Testis (tissue), 2 donors: Measurements from ENCODE around the gene VIL1.

Experiments used
- CTCF ChIP-seq, 3 experiments: fragments of 450-650 bp in 2 of 3; fragments of 200-600 bp in 1 of 3; sonication (generic) in 1 of 3; IDR thresholded peaks; one replicate each; pipeline ENCODE4 v1.5.1; 2016 to 2019; ENCODE audit warnings: antibody characterized with exemption in 3 of 3, mild to moderate bottlenecking in 2 of 3, moderate library complexity in 1 of 3
- POLR2A ChIP-seq: fragments of 450-650 bp; IDR thresholded peaks from one replicate; pipeline ENCODE4 v1.6.1; 2017; ENCODE audit warnings: antibody characterized with exemption, mild to moderate bottlenecking, moderate library complexity

- TF ChIP-seq CTCF (IDR thresholded peaks at IDR 0.05) = no peak
- TF ChIP-seq POLR2A = no peak
These were observed 31.3 kb upstream of the VIL1 start for GRCh38 chr2:218387369-218388194.
